Lower leg skin (tissue), 4 donors: ENCODE measurements around the gene SLC35F6. TPM values are rescaled to one million over a fixed set of nuclear protein-coding genes. Genes with fewer than 3 reads are reported as not detected.
"Not testable (repeated sequence)": the region's sequence is repeated elsewhere in the genome, so short reads cannot be mapped to it uniquely, and the experiment has no call there.

ENCODE experiments used
- DNase-seq, 2 donors: peaks; one replicate each; pipeline ENCODE4 v3.0.0-alpha.2; 2019; ENCODE audit warnings: low spot score in 2 of 2
- H3K4me3 ChIP-seq: fragments of 200-600 bp; sonication (generic); 2 replicates; pipeline ENCODE4 v1.5.1; 2017; ENCODE audit warnings: mild to moderate bottlenecking, low read depth; ENCODE audit not compliant: poor library complexity, severe bottlenecking
- CTCF ChIP-seq, 3 donors: fragments of 450-650 bp; IDR thresholded peaks; one replicate each; pipeline ENCODE4 v1.5.1; 2016; ENCODE audit warnings: antibody characterized with exemption in 3 of 3, mild to moderate bottlenecking in 3 of 3, moderate library complexity in 2 of 3
- POLR2A ChIP-seq, 2 donors: fragments of 450-650 bp; IDR thresholded peaks; one replicate each; pipeline ENCODE4 v1.6.1; 2016 to 2017; ENCODE audit warnings: antibody characterized with exemption in 2 of 2, mild to moderate bottlenecking in 1 of 2, moderate library complexity in 1 of 2
- WGBS, 2 donors: methylation state at CpG; one replicate each; pipeline ENCODE4 v1.1.5; 2018; 5-methylcytosine and 5-hydroxymethylcytosine counted together
- intact Hi-C: fragments of 100-400 bp; cut with DNase I; formaldehyde crosslinking; loops from one replicate; pipeline ENCODE4 v1.15.0; 2023; ENCODE audit warnings: low total_unique reads
- total RNA-seq, 4 donors: library from RNA; depleted of rRNA; stranded (reverse); fragments of >200 nt; gene quantifications; one replicate each; pipeline ENCODE4 v1.1.0, GENCODE V29; 2016

Gene SLC35F6
- total RNA-seq, 4 donors from 2014 or later: 51.0 to 96.7 (median 87.4) TPM

- peak; percentile 99 to 100 for DNase-seq
- 1% methylated on average over 42 to 48 of the region's 55 CpGs for WGBS, 2 donors
- intact Hi-C loops: no loop called here
- H3K4me3 ChIP-seq: peak within 1 kb of the TSS; percentile 64
- TF ChIP-seq POLR2A (IDR thresholded peaks at IDR 0.05) (no peak), CTCF (IDR thresholded peaks at IDR 0.05) (peak in 1 of 3 donors; percentile 79)
Measured at GRCh38 chr2:26785431-26786206, 21.5 kb downstream of the SLC35F6 start, which contains the start of gene CENPA. Gene CENPA, plus strand, starts transcription at chr2:26786056. Its CDS starts 141 bp downstream, at chr2:26786197.

- intact Hi-C loops: no loop called here
- 7 to 9% methylated on average over 31 to 33 of the region's 55 CpGs for WGBS, 2 donors
- DNase-seq: no peak
- peak overlapping the region; percentile 64 for H3K4me3 ChIP-seq
- no peak for TF ChIP-seq POLR2A (IDR thresholded peaks at IDR 0.05)
- no peak for TF ChIP-seq CTCF (IDR thresholded peaks at IDR 0.05)
Measured at GRCh38 chr2:26786207-26787028, 22.3 kb downstream of the SLC35F6 start.

- H3K4me3 ChIP-seq: no peak overlapping the region
- intact Hi-C loops: no loop called here
- DNase-seq: no peak
- 91 to 98% methylated on average over 3 of the region's 3 CpGs for WGBS, 2 donors
- TF ChIP-seq POLR2A (IDR thresholded peaks at IDR 0.05) (no peak), CTCF (IDR thresholded peaks at IDR 0.05) (no peak)
Measured at GRCh38 chr2:26792720-26793119, 28.6 kb downstream of the SLC35F6 start.

GRCh38 chr2:26793518-26793917 is 29.4 kb downstream of the SLC35F6 start:
- intact Hi-C loops: no loop called here
- 96 to 98% methylated on average over 3 of the region's 3 CpGs for WGBS, 2 donors
- TF ChIP-seq CTCF (IDR thresholded peaks at IDR 0.05): no peak
- TF ChIP-seq POLR2A (IDR thresholded peaks at IDR 0.05): no peak

GRCh38 chr2:26795135-26795534 is 31.1 kb downstream of the SLC35F6 start:
- intact Hi-C loops, H3K4me3 ChIP-seq, DNase-seq: not testable (repeated sequence)
- WGBS, 2 donors: 92 to 96% methylated on average over 17 of the region's 17 CpGs

More at GRCh38 chr2:26793518-26793917, 29.4 kb downstream of the SLC35F6 start:
- no peak overlapping the region for H3K4me3 ChIP-seq
- no peak for DNase-seq

GRCh38 chr2:26801328-26801727 is 37.2 kb downstream of the SLC35F6 start:
- intact Hi-C loops: no loop called here

More at GRCh38 chr2:26801328-26801727, 37.2 kb downstream of the SLC35F6 start:
- TF ChIP-seq CTCF (IDR thresholded peaks at IDR 0.05) (no peak), POLR2A (IDR thresholded peaks at IDR 0.05) (no peak)
- no peak for DNase-seq
- H3K4me3 ChIP-seq: no peak overlapping the region
- WGBS, 2 donors: 76 to 86% methylated on average over 4 of the region's 4 CpGs
